GM19467 (cell line): Measurements from ENCODE around the gene SLX4.
"Not testable (repeated sequence)": the region's sequence is repeated elsewhere in the genome, so short reads cannot be mapped to it uniquely, and the experiment has no call there.

ENCODE experiments used
- ATAC-seq: cut with Tn5 transposase; IDR thresholded peaks from one replicate; pipeline ENCODE4 v1.9.1; 2021; ENCODE audit warnings: mild to moderate bottlenecking, moderate library complexity; ENCODE audit not compliant: unreplicated experiment

The SLX4 gene, protein sequence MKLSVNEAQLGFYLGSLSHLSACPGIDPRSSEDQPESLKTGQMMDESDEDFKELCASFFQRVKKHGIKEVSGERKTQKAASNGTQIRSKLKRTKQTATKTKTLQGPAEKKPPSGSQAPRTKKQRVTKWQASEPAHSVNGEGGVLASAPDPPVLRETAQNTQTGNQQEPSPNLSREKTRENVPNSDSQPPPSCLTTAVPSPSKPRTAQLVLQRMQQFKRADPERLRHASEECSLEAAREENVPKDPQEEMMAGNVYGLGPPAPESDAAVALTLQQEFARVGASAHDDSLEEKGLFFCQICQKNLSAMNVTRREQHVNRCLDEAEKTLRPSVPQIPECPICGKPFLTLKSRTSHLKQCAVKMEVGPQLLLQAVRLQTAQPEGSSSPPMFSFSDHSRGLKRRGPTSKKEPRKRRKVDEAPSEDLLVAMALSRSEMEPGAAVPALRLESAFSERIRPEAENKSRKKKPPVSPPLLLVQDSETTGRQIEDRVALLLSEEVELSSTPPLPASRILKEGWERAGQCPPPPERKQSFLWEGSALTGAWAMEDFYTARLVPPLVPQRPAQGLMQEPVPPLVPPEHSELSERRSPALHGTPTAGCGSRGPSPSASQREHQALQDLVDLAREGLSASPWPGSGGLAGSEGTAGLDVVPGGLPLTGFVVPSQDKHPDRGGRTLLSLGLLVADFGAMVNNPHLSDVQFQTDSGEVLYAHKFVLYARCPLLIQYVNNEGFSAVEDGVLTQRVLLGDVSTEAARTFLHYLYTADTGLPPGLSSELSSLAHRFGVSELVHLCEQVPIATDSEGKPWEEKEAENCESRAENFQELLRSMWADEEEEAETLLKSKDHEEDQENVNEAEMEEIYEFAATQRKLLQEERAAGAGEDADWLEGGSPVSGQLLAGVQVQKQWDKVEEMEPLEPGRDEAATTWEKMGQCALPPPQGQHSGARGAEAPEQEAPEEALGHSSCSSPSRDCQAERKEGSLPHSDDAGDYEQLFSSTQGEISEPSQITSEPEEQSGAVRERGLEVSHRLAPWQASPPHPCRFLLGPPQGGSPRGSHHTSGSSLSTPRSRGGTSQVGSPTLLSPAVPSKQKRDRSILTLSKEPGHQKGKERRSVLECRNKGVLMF (N-terminal part only)

DNA sequence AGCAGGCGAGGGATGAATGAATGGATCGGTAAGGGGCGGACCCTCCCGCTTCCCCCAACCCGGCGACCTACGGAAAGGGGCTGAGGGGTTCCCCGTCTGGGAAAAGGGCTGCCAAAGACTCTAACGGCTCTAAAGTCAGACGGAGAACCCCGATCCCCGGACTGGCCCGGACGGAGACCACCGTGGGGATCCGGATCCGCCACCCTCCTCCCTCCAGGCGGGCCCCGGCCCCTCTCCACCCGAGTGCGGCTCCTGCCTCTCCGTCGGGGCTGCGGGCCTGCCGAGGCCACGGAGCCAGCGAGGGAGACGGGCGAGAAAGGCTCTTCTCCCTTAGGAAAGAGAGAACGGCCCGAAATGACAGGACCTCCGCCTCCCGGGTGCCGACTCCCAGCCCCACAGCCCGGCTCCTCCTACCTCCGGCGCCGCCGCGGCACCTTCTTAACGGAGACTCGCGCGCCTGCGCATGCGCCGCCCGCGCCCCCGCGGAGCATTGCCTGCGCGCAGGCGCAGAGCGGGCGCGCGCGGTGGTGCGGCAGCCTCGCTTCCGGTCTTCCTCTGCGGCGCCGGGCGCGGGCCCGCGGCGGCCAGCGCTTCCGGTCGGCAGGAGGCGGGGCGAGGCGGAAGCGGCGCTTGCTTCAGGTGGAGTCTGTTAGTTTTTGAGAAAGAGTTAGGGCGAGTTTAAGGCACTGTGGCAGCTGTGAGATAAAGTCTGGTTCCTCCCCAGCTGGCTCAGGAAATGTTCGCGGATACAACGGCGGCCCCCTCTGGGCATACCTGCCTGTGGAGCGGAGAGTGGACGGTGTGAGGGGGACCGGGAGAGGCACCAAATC, at the start of gene SLX4:
Gene SLX4 (minus strand): TSS at position 461 of the 830 bp plus-strand sequence. CDS start 2,642 bp downstream, outside the sequence.
- peak; percentile 82 for ATAC-seq

DNA sequence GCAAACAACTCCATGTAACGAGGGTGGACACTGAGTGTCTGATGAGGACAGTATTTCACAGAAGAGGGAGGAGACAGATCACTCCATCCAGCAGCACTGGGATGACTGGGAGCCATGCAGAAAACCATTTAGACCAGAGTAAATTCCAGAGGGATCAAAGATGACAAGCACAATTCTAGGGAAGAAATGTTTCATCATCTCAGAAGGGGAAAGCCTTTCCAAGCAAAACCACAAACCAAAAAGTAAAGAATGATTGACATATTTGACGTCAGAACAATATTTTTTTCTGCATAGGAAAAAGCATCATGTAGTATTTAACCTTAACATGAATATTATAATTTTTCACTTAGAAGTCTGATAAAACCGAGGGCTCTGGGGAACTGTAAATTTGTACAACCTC, 47.8 kb upstream of the SLX4 start:
- ATAC-seq: no peak

DNA sequence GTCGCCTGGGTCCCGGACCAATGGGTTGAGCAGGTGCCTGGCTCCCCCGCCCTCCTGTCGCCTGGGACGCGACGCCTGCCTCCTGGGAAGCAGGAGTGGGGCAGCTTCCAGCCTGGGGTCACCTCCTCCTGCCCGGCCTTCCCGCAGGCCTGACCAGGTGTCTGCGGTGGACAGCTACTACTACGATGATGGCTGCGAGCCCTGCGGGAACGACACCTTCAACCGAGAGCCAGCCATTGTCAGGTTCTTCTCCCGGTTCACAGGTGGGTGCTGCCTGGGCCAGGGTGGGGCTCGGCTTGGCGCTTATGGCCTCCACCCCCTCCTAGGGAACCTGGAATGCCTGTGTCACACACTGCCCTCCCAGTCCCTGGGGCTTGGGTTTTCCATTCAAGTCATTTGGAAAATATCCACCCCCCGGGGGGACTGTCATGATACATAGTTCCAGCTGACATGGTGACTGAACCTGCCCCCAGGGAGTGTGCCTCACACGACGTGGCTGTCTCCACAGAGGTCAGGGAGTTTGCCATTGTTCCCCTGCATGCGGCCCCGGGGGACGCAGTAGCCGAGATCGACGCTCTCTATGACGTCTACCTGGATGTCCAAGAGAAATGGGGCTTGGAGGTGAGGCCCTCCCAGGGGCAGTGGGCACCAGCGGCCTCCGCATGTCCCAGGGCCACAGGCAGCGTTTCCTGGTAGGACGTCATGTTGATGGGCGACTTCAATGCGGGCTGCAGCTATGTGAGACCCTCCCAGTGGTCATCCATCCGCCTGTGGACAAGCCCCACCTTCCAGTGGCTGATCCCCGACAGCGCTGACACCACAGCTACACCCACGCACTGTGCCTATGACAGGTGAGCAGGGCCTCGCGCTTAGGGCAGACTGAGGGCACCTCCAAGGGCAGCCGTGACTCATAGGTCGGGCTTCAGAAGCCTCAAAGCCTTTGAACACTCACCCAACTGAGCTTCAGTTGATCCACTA, 45.4 kb upstream of the SLX4 start:
- ATAC-seq: no peak

DNA sequence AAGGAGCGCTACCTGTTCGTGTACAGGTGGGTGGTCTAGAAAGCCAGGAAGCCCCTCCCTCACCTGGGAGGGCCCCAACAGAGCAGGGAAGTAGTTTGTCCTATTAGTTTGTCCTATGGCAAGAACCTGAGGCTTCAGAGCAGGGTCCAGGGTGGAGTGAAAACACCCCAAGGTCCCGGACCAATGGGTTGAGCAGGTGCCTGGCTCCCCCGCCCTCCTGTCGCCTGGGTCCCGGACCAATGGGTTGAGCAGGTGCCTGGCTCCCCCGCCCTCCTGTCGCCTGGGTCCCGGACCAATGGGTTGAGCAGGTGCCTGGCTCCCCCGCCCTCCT, 44.7 kb upstream of the SLX4 start:
- not testable (repeated sequence) for ATAC-seq

DNA sequence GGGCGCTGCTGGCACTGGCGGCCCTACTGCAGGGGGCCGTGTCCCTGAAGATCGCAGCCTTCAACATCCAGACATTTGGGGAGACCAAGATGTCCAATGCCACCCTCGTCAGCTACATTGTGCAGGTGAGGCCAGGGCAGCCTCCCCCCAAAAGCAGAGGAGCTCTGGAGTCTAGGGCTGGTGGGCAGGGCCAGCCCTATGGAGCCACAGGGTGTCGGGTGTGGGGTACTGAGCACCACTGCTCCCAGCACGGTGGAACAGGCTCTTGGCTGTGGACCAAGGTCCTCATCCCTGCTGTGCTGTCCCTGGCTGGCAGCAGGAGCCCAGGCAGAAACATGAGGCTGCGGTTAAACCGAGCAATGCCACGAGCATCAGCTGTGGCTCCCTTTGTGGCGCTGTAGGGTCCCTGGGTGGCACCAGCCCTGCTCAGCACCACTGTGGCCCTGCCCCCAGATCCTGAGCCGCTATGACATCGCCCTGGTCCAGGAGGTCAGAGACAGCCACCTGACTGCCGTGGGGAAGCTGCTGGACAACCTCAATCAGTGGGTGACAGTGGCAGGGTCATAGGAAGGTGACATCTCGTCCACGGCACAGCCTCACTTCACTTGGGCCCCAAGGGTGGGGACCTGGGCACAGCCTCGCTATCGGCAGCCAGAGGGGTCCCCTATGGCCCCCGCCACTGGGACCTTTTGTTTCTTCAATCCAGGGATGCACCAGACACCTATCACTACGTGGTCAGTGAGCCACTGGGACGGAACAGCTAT, 44.2 kb upstream of the SLX4 start:
- ATAC-seq: no peak

DNA sequence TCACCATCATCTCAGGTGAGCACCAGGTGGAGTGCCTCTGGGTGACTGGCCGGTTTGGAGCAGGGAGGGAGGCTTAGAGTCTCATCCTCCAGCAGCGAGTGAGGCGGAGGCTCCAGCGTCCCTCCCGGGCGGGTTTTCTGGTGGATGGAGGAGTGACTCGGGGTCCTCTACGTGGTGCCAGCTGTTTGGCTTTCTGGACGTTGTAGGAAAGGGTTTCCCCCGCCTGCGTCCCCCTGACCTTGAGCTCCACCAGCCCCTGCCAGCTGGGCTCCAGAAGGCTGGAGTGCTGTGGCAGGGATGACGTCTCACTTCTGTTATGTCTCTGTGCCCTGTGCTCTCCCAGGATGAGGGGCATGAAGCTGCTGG, 43.6 kb upstream of the SLX4 start:
- no peak for ATAC-seq

DNA sequence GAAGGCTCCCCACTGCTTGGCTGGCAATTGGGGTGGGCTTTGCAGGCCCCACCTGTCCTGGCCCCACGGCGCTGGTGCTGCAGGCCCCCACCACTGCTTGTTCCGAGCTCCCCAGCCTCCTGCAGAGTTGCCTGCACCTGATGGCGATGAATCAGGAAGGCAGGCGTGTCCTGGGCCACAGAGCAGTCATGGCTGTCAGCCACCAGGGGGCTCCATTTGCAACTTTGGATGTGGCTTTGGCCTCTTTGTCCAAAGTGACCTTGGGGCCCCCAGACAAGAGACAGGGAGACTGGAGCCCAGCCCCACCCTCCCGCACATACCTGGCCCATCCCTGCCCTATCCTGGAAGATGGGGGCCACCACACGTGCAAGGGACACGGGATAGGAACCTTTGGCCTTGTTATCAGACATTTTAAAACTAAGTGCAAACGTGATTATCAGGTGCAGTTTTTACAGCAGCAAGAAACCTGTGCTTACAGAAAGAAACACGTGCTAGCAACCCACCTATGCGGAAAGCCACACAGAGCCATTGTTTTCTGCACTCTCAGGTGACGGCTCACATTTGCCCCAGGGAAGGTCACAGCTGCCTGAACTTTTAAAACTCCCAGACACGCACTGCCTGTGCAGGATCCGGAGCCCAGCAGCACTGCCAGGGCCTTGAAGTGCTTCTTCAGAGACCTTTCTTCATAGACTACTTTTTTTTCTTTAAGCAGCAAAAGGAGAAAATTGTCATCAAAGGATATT, 43.0 kb upstream of the SLX4 start, which contains the start of gene DNASE1:
Gene DNASE1 (plus strand): TSS at position 443 of the 743 bp plus-strand sequence. CDS start 683 bp downstream, outside the sequence.
- ATAC-seq: no peak

DNA sequence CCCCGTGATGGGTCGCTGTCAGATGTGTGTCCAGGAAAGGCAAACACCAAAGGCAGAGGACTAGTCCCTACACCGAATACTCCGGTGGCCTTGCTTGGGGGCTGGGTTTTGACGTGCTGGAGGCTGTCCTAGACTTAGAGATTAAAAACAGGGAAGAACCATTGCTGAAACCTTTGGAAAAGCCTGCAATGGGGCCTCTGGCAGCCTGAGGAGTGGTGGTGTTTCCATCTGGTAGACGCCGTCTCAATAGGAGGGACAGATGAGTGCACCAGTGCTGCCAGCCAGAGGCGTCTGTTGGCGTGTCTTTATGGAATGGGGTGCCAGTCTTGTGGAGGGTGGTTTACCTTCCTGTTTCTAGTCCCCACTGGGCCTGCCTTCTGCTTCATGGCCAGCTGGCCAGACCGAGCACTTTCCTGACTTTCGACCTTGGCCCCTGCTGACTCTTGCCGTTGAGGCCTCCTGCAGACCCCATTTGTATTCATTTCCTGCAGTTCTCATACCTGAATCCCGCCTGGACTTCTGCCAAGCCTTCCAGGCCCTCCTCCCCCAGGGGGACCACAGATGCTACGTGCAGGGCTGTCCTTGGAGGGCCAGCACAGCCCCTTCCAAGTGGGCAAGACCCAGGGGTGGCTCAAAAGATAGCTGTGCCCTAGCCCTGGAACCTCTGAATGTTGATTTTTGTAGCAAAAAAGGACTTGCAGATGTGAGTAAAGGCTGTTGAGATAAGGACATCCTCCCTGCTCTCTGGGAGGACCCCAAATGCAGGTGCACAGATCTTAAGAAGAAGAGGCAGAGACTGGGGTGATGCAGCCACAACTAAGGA, 41.2 kb upstream of the SLX4 start:
- no peak for ATAC-seq

DNA sequence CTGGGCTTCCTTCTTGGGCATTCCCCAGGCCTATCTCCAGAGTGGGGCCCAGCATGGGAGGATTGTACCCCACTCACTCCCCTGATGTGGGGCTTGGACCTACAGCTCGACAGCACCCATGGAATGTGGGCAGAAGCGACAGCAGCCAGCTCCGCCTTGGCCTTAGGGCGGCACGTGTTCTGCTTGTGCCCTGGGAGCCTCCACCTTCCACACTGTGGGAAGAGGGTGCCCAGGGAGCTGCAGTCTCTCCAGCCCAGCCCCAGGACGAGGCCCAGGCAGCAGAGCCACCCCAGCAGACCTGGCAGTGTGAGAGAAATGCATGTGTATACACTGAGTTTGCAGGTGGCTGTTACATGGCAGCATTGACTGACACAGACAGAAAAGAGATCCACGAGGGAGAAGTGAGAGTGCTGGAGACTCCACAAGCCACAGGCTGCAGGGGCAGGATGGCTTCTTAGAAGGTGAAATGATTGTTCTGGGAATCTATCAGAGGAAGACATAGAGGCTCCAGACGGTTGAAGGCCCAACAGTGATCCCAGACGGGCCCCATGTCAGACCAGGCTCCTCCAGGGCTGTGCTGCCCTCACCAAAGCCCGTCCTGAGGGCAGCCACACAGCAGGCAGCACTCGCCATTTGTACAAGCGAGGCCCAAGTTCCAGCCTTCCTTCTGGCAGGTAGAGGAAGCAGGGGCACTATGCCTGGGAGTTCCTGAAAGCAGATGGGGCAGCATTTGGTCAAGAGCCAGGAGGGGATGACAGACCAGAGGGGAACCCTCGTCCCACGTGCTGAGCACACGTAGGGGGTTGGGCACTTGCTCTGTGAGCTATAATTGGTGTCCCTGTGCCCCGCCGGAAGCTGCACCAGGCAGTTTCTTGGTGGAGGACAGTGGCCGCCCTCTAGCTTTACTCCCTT, 40.3 kb upstream of the SLX4 start:
- no peak for ATAC-seq

DNA sequence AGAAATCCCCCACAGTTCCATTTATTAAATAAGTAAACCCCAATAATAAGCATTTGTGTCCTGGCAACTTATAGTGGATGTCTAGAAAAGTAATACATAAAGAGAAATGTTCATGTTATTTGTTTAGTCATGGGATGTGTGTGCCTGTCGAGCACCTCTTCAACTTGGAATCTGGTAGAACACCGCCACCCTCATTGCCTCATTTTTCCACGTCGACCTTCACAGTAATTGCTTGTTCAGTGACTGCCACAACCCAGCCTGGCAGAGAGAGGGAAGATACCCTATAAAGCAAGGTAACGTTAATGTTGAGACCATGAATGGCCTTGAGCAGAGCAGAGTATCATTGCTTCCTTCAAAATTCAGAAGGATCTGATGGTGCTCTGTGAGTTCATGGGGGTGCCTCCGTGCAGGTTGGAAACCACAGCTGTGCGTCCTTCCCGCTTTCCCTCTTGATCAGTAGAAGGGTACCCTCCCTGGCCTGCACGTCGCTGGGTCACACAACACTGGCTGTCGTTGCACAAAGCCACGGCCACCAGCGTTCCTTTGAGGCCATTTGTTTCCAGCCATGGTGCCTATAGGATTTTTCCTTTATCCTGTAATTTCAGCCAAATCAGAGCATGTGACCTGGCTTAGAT, 39.3 kb upstream of the SLX4 start:
- ATAC-seq: no peak

DNA sequence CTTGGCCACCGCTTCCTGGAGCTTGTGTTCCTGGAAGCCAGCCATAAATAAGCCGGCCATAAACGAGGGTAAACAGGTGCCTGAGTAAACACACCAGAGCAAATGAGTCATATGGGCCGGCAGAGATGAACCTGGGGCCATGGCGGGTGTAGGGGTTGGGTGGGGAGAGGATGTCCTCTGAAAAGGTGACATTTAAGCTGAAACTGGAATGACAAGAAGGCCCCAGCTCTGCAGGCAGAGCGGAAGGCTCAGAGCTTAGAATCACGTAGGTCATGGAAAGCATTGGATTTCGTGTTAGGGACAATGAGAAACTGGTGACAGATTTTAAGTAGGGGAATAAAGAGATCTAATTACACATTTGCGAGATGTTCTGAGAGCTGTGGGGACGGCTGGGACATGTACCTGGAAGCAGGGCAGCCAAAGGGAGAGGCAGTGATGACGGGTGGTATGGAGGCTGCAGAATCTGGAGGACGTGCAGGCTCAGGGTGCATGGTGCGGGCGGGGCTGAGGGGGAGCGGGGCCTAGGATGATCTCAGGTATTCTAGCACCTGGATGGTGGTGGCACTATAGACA, 35.0 kb upstream of the SLX4 start:
- no peak for ATAC-seq

DNA sequence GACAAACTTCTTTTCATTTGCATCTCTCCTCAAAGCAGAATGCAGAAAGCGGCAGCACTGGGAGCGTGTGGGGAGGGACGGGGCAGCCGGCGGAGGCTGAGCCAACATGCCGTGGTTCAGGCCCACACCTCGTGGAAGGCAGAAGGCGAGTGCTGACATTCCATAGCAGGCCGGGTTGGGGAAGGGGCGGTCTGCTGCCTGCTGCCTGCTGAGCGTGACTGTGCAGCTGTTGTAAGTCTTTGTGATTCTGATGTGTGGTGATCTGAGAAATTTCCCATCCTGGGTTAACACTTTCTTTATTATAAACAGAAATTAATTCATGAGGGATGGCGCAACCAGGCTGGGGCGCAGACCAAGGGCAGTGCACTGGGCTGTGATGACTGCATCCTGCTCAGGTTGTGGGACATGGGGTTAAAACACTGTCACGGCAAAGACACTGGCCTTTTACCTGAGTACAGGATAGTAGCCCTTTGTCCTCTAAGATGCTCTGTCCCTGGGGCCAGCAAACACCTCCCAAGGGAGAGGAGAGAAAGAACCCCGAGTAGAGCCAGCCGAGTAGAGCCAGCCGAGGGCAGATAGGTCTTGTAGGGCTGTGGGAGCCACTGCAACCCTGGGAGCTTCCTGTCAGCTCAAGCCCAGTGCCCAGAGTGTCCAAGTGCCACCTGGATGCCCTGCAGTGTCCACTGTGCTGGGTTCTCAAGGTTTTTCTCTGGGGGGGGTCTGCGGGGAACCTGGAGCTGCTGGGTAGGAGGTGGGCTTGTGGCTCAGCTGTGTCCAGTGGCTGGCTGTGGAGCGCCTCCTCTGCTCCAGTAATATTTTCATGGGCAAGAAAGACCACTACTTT, 34.3 kb upstream of the SLX4 start:
- ATAC-seq: no peak

DNA sequence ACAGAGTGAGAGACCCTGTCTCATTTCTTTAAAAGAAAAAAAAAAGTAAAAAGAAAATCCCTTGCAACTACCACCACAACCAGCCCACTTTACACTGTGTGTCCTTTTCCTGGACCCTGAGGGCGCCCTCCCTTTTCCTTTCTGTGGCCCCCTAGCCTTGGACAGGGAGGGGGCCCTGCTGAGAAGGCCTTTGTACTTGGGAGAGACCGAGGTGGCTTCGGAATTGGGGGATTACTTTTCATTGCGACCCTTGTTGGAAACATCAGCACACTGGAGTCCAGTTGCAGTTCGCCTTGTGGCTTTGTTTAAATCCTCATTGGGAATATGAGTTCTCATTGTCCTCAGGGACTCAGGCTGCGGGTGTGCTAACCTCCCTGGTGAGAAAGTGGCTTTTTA, 33.7 kb upstream of the SLX4 start:
- ATAC-seq: no peak

DNA sequence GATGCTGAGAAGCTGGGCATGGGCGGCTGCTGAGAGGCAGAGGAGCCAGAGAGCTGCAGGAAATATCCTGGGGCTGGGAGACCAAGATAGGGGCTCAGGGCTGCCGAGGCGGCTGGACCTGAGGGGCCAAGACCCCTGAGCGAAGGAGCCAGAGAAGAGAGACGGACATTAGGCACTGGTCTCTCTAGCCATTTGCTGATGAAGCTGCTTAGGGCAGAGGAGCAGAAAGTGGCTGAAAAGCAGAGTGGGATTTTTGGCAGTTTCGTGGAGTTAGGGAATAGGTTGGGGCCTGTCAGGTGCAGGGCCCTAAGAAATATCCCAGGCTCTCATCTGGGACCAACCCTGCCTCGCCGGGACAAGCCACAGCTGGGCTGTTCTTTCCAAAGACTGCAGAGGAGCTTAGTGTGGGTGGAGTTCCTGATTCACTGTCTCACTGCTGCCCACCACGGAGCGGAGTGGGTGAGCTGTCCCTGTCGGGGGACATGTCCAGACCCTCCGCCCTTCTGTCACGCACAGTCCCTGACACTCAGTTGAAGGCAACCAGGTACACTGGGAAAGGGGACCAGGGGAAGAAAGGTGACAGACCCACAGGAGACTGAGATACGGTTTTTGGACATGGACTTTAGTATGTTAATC, 31.8 kb upstream of the SLX4 start:
- ATAC-seq: no peak
